Measurements from ENCODE around the gene PGGHG.

Gene PGGHG

GRCh38 chr11:334264-334994 lies 45.5 kb downstream of the PGGHG start:
- DNase-seq: no peak
- intact Hi-C loops (cut with DNase I): no loop called here

- peak in 9 of 42 donors; percentile 28 to 63 (median 45) for DNase-seq
- intact Hi-C loops (cut with DNase I): no loop called here
Measured at GRCh38 chr11:335779-336658, 47.1 kb downstream of the PGGHG start.

- no peak for DNase-seq
- intact Hi-C loops (cut with DNase I): no loop called here
Measured at GRCh38 chr11:336659-337198, 47.8 kb downstream of the PGGHG start.

GRCh38 chr11:337711-338110 lies 48.8 kb downstream of the PGGHG start:
- no peak for DNase-seq
- intact Hi-C loops (cut with DNase I): no loop called here

GRCh38 chr11:339963-340362 lies 51.0 kb downstream of the PGGHG start:
- DNase-seq: no peak

GRCh38 chr11:340539-341512 lies 51.9 kb downstream of the PGGHG start:
- intact Hi-C loops (cut with DNase I): no loop called here
- DNase-seq: no peak

More at GRCh38 chr11:339963-340362, 51.0 kb downstream of the PGGHG start:
- intact Hi-C loops (cut with DNase I): no loop called here

GRCh38 chr11:342328-342727 lies 53.4 kb downstream of the PGGHG start:
- intact Hi-C loops (cut with DNase I): no loop called here
- no peak for DNase-seq

- intact Hi-C loops (cut with DNase I): no loop called here
- peak in 1 of 42 donors; percentile 10 for DNase-seq
Measured at GRCh38 chr11:344836-345578, 56.1 kb downstream of the PGGHG start.

All from head of caudate nucleus (tissue), 42 donors.